ENCODE measurements around the gene SLC26A2. TPM values are rescaled to one million over a fixed set of nuclear protein-coding genes. Genes with fewer than 3 reads are reported as not detected.
"Not testable (repeated sequence)": the region's sequence is repeated elsewhere in the genome, so short reads cannot be mapped to it uniquely, and the experiment has no call there.

SLC26A2 gene
- total RNA-seq, 4 donors from 2014 or later = 7.9 to 14.5 (median 8.6) TPM

DNA sequence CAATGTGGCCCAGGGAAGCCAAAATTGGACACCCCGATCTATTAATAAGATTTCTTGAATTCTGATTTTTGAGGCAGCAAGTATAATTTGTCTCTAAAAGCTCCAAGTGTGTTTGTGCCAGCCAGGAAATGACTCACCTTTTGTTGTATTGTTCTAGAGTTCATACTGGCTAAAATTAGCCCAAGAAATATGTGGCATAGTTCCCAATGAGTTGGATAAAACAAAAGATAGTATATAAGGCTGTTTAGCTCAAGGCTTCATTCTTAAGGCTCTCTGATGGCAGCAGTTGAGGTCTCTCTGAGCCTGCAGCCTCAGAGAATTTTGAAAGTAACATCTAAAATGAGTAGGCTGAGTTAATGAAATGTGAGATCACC is 61.6 kb downstream of the SLC26A2 start:
- peak; percentile 72 for ATAC-seq
- peak overlapping the region; percentile 47 to 76 (median 69) for H3K27ac ChIP-seq
- H3K36me3 ChIP-seq = peaks cover 7 to 92% of the 10 kb centered on the region in 2 donors
- H3K27me3 ChIP-seq = no peaks in the 10 kb centered on the region
- 38% methylated on average over 1 of the region's 1 CpG for WGBS, 2 donors (ENCODE audit: low coverage in 1 of 2)
- TF ChIP-seq, protein P1, sequence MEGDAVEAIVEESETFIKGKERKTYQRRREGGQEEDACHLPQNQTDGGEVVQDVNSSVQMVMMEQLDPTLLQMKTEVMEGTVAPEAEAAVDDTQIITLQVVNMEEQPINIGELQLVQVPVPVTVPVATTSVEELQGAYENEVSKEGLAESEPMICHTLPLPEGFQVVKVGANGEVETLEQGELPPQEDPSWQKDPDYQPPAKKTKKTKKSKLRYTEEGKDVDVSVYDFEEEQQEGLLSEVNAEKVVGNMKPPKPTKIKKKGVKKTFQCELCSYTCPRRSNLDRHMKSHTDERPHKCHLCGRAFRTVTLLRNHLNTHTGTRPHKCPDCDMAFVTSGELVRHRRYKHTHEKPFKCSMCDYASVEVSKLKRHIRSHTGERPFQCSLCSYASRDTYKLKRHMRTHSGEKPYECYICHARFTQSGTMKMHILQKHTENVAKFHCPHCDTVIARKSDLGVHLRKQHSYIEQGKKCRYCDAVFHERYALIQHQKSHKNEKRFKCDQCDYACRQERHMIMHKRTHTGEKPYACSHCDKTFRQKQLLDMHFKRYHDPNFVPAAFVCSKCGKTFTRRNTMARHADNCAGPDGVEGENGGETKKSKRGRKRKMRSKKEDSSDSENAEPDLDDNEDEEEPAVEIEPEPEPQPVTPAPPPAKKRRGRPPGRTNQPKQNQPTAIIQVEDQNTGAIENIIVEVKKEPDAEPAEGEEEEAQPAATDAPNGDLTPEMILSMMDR (IDR thresholded peaks at IDR 0.05) = no peak
- TF ChIP-seq EP300 (IDR thresholded peaks at IDR 0.05) = no peak
- peak; percentile 7 for TF ChIP-seq POLR2AphosphoS5 (IDR thresholded peaks at IDR 0.05)
- TF ChIP-seq POLR2A (IDR thresholded peaks at IDR 0.05) = no peak
- no peaks in the 10 kb centered on the region for H3K9me3 ChIP-seq
- peaks cover 0 to 39% (median 4%) of the 10 kb centered on the region in 3 donors for H3K4me1 ChIP-seq
- no peak overlapping the region for H3K4me3 ChIP-seq

DNA sequence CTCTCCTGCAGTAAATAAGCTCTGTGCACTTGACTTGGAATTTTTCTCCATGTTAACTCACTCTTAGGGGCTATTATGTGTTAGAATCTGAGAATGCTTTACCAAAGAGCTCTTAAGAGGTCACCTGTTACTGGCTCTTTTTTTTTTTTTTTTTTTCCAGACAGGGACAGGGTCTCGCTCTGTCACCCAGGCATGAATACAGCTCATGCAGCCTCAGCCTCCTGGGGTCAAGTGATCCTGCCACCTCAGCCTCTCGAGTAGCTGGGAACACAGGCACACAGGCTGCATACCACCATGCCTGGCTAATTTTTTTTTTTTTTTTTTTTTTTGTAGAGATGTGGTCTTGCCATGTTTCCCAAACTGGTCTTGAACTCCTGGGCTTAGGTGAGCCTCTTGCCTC is 62.1 kb downstream of the SLC26A2 start:
- H3K4me3 ChIP-seq = no peak overlapping the region
- WGBS, 2 donors (ENCODE audit: low coverage in 1 of 2) = 79 to 100% methylated on average over 1 to 2 of the region's 2 CpGs
- no peak for ATAC-seq
- H3K27ac ChIP-seq = peak overlapping the region in 3 of 4 donors; percentile 67 to 76 (median 71)
- no peaks in the 10 kb centered on the region for H3K9me3 ChIP-seq
- peaks cover 0 to 39% (median 4%) of the 10 kb centered on the region in 3 donors for H3K4me1 ChIP-seq
- TF ChIP-seq POLR2A (IDR thresholded peaks at IDR 0.05) (no peak), POLR2AphosphoS5 (IDR thresholded peaks at IDR 0.05) (no peak), EP300 (IDR thresholded peaks at IDR 0.05) (no peak)
- TF ChIP-seq, protein P1 (IDR thresholded peaks at IDR 0.05) = no peak
- no peaks in the 10 kb centered on the region for H3K27me3 ChIP-seq
- peaks cover 7 to 97% of the 10 kb centered on the region in 2 donors for H3K36me3 ChIP-seq

DNA sequence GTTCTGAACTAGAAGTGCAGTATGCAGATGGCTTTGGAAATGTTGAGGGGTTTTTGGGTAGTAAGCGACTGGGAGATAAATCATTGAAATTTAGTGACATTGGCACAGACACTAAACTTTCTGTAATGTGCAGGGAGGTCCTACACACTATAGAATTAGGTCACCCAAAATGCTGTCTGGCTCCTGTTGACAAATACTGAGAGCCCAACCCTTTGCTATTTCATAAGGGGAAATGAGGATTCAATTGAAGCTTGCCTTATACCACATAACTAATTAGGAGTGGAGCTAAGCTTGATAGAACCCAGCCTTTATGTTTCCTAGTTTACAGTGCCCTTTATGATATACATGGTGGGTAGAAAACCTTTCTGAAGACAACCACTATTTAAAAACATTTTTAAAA is 62.6 kb downstream of the SLC26A2 start:
- Histone ChIP-seq H3K36me3 (peaks cover 7 to 98% of the 10 kb centered on the region in 2 donors), H3K4me3 (no peak overlapping the region), H3K27me3 (no peaks in the 10 kb centered on the region), H3K9me3 (no peaks in the 10 kb centered on the region), H3K27ac (peak overlapping the region in 2 of 4 donors; percentile 67 to 71), H3K4me1 (peaks cover 0 to 39% (median 4%) of the 10 kb centered on the region in 3 donors)
- ATAC-seq = no peak
- WGBS, 2 donors (ENCODE audit: low coverage in 1 of 2) = 100% methylated on average over 1 of the region's 1 CpG; no CpG with 5 or more reads in 1 of the 2 donors
- TF ChIP-seq, protein P1 (IDR thresholded peaks at IDR 0.05) = no peak
- TF ChIP-seq POLR2AphosphoS5 (IDR thresholded peaks at IDR 0.05) (no peak), POLR2A (IDR thresholded peaks at IDR 0.05) (no peak), EP300 (IDR thresholded peaks at IDR 0.05) (no peak)

DNA sequence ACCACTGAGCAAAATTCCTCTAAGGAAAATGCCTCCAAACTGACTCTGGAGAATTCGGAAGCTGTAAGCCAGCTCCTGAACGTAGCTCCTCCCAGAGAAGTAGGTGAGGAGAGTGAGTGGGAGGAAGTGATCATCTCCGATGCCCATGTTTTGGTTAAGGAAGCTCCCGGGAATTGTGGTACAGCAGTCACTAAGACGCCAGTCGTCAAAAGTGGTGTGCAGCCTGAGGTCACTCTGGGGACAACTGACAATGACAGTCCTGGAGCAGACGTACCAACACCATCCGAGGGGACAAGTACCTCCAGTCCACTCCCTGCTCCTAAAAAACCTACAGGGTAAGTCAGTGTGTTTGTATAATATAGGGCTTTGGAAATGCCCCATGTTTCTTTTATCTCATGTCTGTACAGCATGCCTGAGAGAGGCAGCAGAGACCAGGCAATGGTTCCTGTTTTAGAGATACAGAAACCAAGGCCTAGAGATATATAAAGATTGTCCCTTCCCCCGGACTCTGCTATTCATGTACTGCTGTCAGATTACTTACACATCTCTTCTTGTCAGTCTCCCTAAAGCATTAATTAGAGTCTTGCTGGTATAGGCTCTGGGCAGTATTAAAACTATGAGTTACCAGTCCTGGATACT is 63.9 kb downstream of the SLC26A2 start:
- Histone ChIP-seq H3K4me1 (peaks cover 0 to 39% (median 4%) of the 10 kb centered on the region in 3 donors), H3K4me3 (no peak overlapping the region), H3K27ac (peak overlapping the region in 3 of 4 donors; percentile 1 to 50 (median 30)), H3K27me3 (no peaks in the 10 kb centered on the region), H3K9me3 (no peaks in the 10 kb centered on the region), H3K36me3 (peaks cover 7 to 96% of the 10 kb centered on the region in 2 donors)
- WGBS, 2 donors (ENCODE audit: low coverage in 1 of 2) = 47 to 57% methylated on average over 8 to 9 of the region's 9 CpGs
- no peak for ATAC-seq
- TF ChIP-seq, protein P1 (IDR thresholded peaks at IDR 0.05) = no peak
- TF ChIP-seq POLR2AphosphoS5 (IDR thresholded peaks at IDR 0.05) (no peak), EP300 (IDR thresholded peaks at IDR 0.05) (no peak)

DNA sequence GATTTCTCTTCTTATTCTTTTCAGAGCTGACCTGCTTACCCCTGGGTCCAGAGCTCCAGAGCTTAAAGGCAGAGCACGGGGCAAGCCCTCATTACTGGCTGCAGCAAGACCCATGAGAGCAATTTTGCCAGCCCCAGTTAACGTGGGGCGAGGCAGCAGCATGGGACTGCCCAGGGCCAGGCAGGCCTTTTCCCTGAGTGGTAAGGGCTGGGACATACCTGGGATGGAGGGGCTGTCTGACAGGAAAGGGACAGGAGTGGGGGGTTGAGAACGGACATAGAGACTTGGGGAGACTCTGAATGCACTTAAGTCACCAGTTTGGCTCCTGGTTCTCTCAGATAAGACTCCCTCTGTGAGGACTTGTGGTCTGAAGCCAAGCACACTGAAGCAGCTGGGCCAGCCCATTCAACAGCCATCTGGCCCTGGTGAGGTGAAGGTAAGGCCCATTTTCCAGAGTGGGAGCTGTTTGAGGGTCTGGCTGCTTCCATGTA is 66.2 kb downstream of the SLC26A2 start:
- Histone ChIP-seq H3K4me3 (no peak overlapping the region), H3K4me1 (peaks cover 0 to 31% (median 2%) of the 10 kb centered on the region in 3 donors), H3K27me3 (no peaks in the 10 kb centered on the region), H3K27ac (no peak overlapping the region), H3K9me3 (no peaks in the 10 kb centered on the region), H3K36me3 (peaks cover 4 to 96% of the 10 kb centered on the region in 2 donors)
- 100% methylated on average over 1 of the region's 4 CpGs; no CpG with 5 or more reads in 1 of the 2 donors for WGBS, 2 donors (ENCODE audit: low coverage in 1 of 2)
- ATAC-seq = no peak
- no peak for TF ChIP-seq EP300 (IDR thresholded peaks at IDR 0.05)
- no peak for TF ChIP-seq POLR2A (IDR thresholded peaks at IDR 0.05)
- TF ChIP-seq, protein P1 (IDR thresholded peaks at IDR 0.05) = no peak
- no peak for TF ChIP-seq POLR2AphosphoS5 (IDR thresholded peaks at IDR 0.05)

DNA sequence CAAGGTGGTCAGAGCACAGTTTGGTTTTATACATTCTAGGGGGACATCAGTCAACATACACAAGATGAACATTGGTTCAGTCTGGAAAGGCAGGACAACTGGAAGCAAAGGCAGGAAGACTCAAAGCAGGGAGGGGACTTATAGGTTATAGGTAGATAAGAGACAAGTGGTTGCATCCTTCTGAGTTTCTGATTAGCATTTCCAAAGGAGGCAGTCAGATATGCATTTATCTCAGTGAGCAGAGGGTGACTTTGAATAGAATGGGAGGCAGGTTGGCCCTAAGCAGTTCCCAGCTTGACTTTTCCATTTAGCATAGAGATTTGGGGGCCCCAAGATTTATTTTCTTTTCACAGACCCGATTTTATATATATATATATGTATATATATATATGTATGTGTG is 67.5 kb downstream of the SLC26A2 start:
- not testable (repeated sequence) for H3K27ac ChIP-seq, H3K9me3 ChIP-seq, H3K27me3 ChIP-seq, H3K4me3 ChIP-seq, ATAC-seq
- peaks cover 4 to 98% of the 10 kb centered on the region in 2 donors for H3K36me3 ChIP-seq
- WGBS, 2 donors (ENCODE audit: low coverage in 1 of 2) = 50% methylated on average over 1 of the region's 1 CpG; no CpG with 5 or more reads in 1 of the 2 donors
- H3K4me1 ChIP-seq = peaks cover 0 to 18% (median 0%) of the 10 kb centered on the region in 3 donors
